Body of pancreas (tissue), 4 donors: ENCODE measurements around the gene REXO1.

ENCODE experiments used
- CTCF ChIP-seq, 7 experiments: fragments of 450-650 bp in 4 of 7; fragments of 200-600 bp in 3 of 7; sonication (generic) in 3 of 7; IDR thresholded peaks; one replicate each; pipeline ENCODE4 v1.5.1; 2016 to 2019; ENCODE audit warnings: antibody characterized with exemption in 7 of 7
- POLR2A ChIP-seq, 3 donors: fragments of 450-650 bp; IDR thresholded peaks; one replicate each; pipeline ENCODE4 v1.6.1; 2016; ENCODE audit warnings: antibody characterized with exemption in 3 of 3, mild to moderate bottlenecking in 2 of 3

- TF ChIP-seq CTCF (IDR thresholded peaks at IDR 0.05) (no peak), POLR2A (IDR thresholded peaks at IDR 0.05) (no peak)
Measured at GRCh38 chr19:1882089-1882785, 34.0 kb upstream of the REXO1 start.
